K562 (cell line): Measurements from ENCODE around the gene PPP6R1. TPM values are rescaled to one million over a fixed set of nuclear protein-coding genes. Genes with fewer than 3 reads are reported as not detected.

Experiments used
- CBX8 ChIP-seq: fragments of 200-600 bp; sonication (generic); IDR thresholded peaks from 2 replicates; pipeline ENCODE4 v1.6.1; 2012; ENCODE audit warnings: borderline replicate concordance, mixed run types, low read depth, mild to moderate bottlenecking, moderate library complexity, mixed read lengths, low read length, control low read depth, inconsistent platforms; ENCODE audit not compliant: poor library complexity, severe bottlenecking; ENCODE audit errors: extremely low read depth
- CEBPZ ChIP-seq: fragments of 150-350 bp; IDR thresholded peaks from 2 replicates; pipeline ENCODE4 v1.6.1; 2014; ENCODE audit warnings: low read depth, mild to moderate bottlenecking, low read length, borderline replicate concordance
- DEAF1 ChIP-seq: fragments of 450-650 bp; formaldehyde crosslinking; IDR thresholded peaks from 2 replicates; pipeline ENCODE4 v1.4.0; 2020; ENCODE audit warnings: mild to moderate bottlenecking, moderate library complexity
- FOXM1 ChIP-seq, 2 experiments: fragments of 450-650 bp in 1 of 2; sonication (generic) in 1 of 2; formaldehyde crosslinking in 1 of 2; IDR thresholded peaks; 2 replicates each; pipeline versions ENCODE4 v1.6.1 to v1.9.0; 2017 to 2022; ENCODE audit warnings: low read depth in 2 of 2, mild to moderate bottlenecking in 2 of 2, missing genetic modification reagents in 1 of 2, moderate library complexity in 1 of 2
- HMG20A ChIP-seq: fragments of 450-650 bp; formaldehyde crosslinking; conservative IDR thresholded peaks from 2 replicates; pipeline ENCODE4 v1.4.0; 2020; ENCODE audit warnings: mild to moderate bottlenecking, mixed read lengths
- HOXB6 ChIP-seq: fragments of 250-450 bp; sonication (Bioruptor Pico); IDR thresholded peaks from 2 replicates; pipeline ENCODE4 v1.5.1; 2022; ENCODE audit warnings: mild to moderate bottlenecking, borderline replicate concordance
- IRF2 ChIP-seq: sonication (generic); formaldehyde crosslinking; IDR thresholded peaks from 2 replicates; pipeline ENCODE4 v1.8.1; 2022; ENCODE audit warnings: mild to moderate bottlenecking, missing genetic modification reagents
- L3MBTL2 ChIP-seq: fragments of 450-650 bp; IDR thresholded peaks from 2 replicates; pipeline ENCODE4 v1.6.1; 2016; ENCODE audit warnings: mild to moderate bottlenecking, moderate library complexity
- POLR2A ChIP-seq: fragments of 450-650 bp; conservative IDR thresholded peaks from 2 replicates; pipeline ENCODE4 v1.6.1; 2016
- POLR3G ChIP-seq: IDR thresholded peaks from 2 replicates; pipeline ENCODE4 v1.6.1; 2011; ENCODE audit not compliant: insufficient read length, insufficient replicate concordance; ENCODE audit errors: extremely low read depth
- SAFB2 ChIP-seq: fragments of 200-400 bp; formaldehyde crosslinking; IDR thresholded peaks from 2 replicates; pipeline ENCODE4 v1.6.1; 2018; ENCODE audit warnings: borderline replicate concordance, low read length, low read depth, moderate library complexity; ENCODE audit not compliant: severe bottlenecking
- SMARCA4 ChIP-seq: fragments of 450-650 bp; IDR thresholded peaks from 2 replicates; pipeline ENCODE4 v1.6.1; 2016
- SMC3 ChIP-seq: conservative IDR thresholded peaks from 2 replicates; pipeline ENCODE4 v1.6.1; 2011; ENCODE audit warnings: low read depth, low read length, improper control_type of control experiment; ENCODE audit not compliant: insufficient read depth
- THAP12 ChIP-seq: fragments of 250-450 bp; sonication (Bioruptor Pico); IDR thresholded peaks from 2 replicates; pipeline ENCODE4 v1.9.0; 2021; ENCODE audit warnings: mild to moderate bottlenecking, inconsistent platforms
- ZEB2 ChIP-seq: fragments of 450-650 bp; IDR thresholded peaks from 2 replicates; pipeline ENCODE4 v1.6.1; 2016
- ZFP1 ChIP-seq: fragments of 450-650 bp; formaldehyde crosslinking; IDR thresholded peaks from 2 replicates; pipeline ENCODE4 v1.4.0; 2020; ENCODE audit warnings: mild to moderate bottlenecking, mixed read lengths
- ZNF224 ChIP-seq: sonication (generic); formaldehyde crosslinking; IDR thresholded peaks from 2 replicates; pipeline ENCODE4 v1.8.0; 2022; ENCODE audit warnings: mild to moderate bottlenecking, missing genetic modification reagents
- ZNF668 ChIP-seq: fragments of 250-450 bp; sonication (Bioruptor Pico); IDR thresholded peaks from 2 replicates; pipeline ENCODE4 v1.8.0; 2022; ENCODE audit warnings: mild to moderate bottlenecking, inconsistent platforms
- ZNF717 ChIP-seq: fragments of 250-450 bp; sonication (Bioruptor Pico); IDR thresholded peaks from 2 replicates; pipeline ENCODE4 v1.5.0; 2021
- ZNF764 ChIP-seq: fragments of 250-450 bp; sonication (Bioruptor Pico); IDR thresholded peaks from 2 replicates; pipeline ENCODE4 v1.4.0; 2020; ENCODE audit warnings: low read depth, mild to moderate bottlenecking, moderate library complexity
- ZNF778 ChIP-seq: fragments of 450-650 bp; formaldehyde crosslinking; IDR thresholded peaks from 2 replicates; pipeline ENCODE4 v1.4.0; 2020; ENCODE audit warnings: mild to moderate bottlenecking, moderate library complexity
- polyA plus RNA-seq, 8 experiments: library from polyadenylated mRNA; depleted of rRNA in 4 of 8; stranded (reverse) in 5 of 8; unstranded in 3 of 8; fragments of >200 nt; fragmentation: Nextera tagmentation in 2 of 8; fragmentation: Illumina TruSeq in 1 of 8; extraction: Ambion mirVana in 2 of 8; extraction: Trizol in 1 of 8; gene quantifications; 2 replicates each; pipeline versions ENCODE4 v1.2.1 to v1.2.3, GENCODE V29; 2011 to 2014; ENCODE audit warnings: inconsistent platforms in 1 of 8, missing spikeins in 1 of 8
- total RNA-seq, 7 experiments: library from RNA; depleted of rRNA in 6 of 7; stranded (reverse); fragments of >200 nt in 6 of 7; fragmentation: Illumina TruSeq in 2 of 7; extraction: Trizol in 2 of 7; gene quantifications; 2 replicates each; pipeline versions ENCODE4 v1.2.1 to v1.2.3, GENCODE V29; 2011 to 2021; ENCODE audit warnings: low replicate concordance in 1 of 7

The PPP6R1 gene
- total and polyA plus RNA-seq, 9 of the 15 experiments (the other 6 are each of a cell fraction or from before 2014, with no cell fraction given), result 0.48 to 135 (median 37.2) TPM

GRCh38 chr19:55279770-55280643, 21.2 kb upstream of the PPP6R1 start, which contains the start of gene HSPBP1 (continued):
- TF ChIP-seq ZNF224 (CRISPR knock-in tag) (no peak), HMG20A (CRISPR knock-in tag) (no peak), CEBPZ (no peak), ZFP1 (CRISPR knock-in tag) (no peak), IRF2 (CRISPR knock-in tag) (no peak), SMARCA4 (no peak; the same call in 1 of the 2 replicates), POLR3G (no peak), FOXM1 (IDR thresholded peaks at IDR 0.05; ENCODE audit: low read depth) (no peak), FOXM1 (CRISPR knock-in tag; IDR thresholded peaks at IDR 0.05; ENCODE audit: low read depth) (no peak), SMC3 (no peak), L3MBTL2 (peak; percentile 24), ZEB2 (peak; percentile 85), ZNF717 (CRISPR knock-in tag) (no peak), ZNF778 (CRISPR knock-in tag) (no peak), ZNF668 (no peak), ZNF764 (no peak), SAFB2 (no peak), POLR2A (peak; percentile 76), DEAF1 (CRISPR knock-in tag) (no peak), THAP12 (CRISPR knock-in tag) (0 out of 2 replicates have a peak, but pooled peaks have one; percentile 21), CBX8 (no peak), HOXB6 (no peak)
